IMR-90 (cell line): ENCODE measurements around the gene EP300.

Experiments
- MAFK ChIP-seq: IDR thresholded peaks from 2 replicates; pipeline ENCODE4 v1.6.1; 2012; ENCODE audit warnings: low read depth, low read length, improper control_type of control experiment
- MXI1 ChIP-seq: IDR thresholded peaks from 2 replicates; pipeline ENCODE4 v1.6.1; 2012; ENCODE audit warnings: low read depth, mild to moderate bottlenecking, low read length, moderate library complexity, borderline replicate concordance
- POLR2A ChIP-seq: IDR thresholded peaks from 2 replicates; pipeline ENCODE4 v1.6.1; 2012; ENCODE audit warnings: mild to moderate bottlenecking, low read depth, low read length
- RFX5 ChIP-seq: IDR thresholded peaks from 2 replicates; pipeline ENCODE4 v1.8.0; 2012; ENCODE audit warnings: low read depth, mild to moderate bottlenecking, low read length, moderate library complexity
- SMC3 ChIP-seq: fragments of 150-350 bp; IDR thresholded peaks from 2 replicates; pipeline ENCODE4 v1.6.1; 2016; ENCODE audit warnings: low read depth, mild to moderate bottlenecking, antibody characterized with exemption, low read length, moderate library complexity
- TF ChIP-seq, protein P1 (sequence below): conservative IDR thresholded peaks from 2 replicates; pipeline ENCODE4 v1.5.1; 2012; ENCODE audit warnings: mild to moderate bottlenecking, low read depth, low read length, improper control_type of control experiment
- TF ChIP-seq, protein P2 (sequence below): fragments of 150-350 bp; IDR thresholded peaks from 2 replicates; pipeline ENCODE4 v1.6.1; 2017; ENCODE audit warnings: mild to moderate bottlenecking, antibody characterized with exemption, low read length, low read depth

- TF ChIP-seq, protein P1, sequence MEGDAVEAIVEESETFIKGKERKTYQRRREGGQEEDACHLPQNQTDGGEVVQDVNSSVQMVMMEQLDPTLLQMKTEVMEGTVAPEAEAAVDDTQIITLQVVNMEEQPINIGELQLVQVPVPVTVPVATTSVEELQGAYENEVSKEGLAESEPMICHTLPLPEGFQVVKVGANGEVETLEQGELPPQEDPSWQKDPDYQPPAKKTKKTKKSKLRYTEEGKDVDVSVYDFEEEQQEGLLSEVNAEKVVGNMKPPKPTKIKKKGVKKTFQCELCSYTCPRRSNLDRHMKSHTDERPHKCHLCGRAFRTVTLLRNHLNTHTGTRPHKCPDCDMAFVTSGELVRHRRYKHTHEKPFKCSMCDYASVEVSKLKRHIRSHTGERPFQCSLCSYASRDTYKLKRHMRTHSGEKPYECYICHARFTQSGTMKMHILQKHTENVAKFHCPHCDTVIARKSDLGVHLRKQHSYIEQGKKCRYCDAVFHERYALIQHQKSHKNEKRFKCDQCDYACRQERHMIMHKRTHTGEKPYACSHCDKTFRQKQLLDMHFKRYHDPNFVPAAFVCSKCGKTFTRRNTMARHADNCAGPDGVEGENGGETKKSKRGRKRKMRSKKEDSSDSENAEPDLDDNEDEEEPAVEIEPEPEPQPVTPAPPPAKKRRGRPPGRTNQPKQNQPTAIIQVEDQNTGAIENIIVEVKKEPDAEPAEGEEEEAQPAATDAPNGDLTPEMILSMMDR = no peak
- TF ChIP-seq POLR2A = no peak
- TF ChIP-seq, protein P2, sequence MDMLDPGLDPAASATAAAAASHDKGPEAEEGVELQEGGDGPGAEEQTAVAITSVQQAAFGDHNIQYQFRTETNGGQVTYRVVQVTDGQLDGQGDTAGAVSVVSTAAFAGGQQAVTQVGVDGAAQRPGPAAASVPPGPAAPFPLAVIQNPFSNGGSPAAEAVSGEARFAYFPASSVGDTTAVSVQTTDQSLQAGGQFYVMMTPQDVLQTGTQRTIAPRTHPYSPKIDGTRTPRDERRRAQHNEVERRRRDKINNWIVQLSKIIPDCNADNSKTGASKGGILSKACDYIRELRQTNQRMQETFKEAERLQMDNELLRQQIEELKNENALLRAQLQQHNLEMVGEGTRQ = no peak
- TF ChIP-seq MXI1 = no peak
- TF ChIP-seq SMC3 = no peak
- TF ChIP-seq MAFK = no peak
- no peak for TF ChIP-seq RFX5
Measured at GRCh38 chr22:41096841-41097240, 4.4 kb downstream of the EP300 start.
